NT2/D1 (cell line): Measurements from ENCODE around the gene FSTL4.

ENCODE experiments used
- DNase-seq: peaks from one replicate; pipeline ENCODE4 v3.0.0-alpha.2; 2011; ENCODE audit warnings: low read depth, low spot score
- H3K27me3 ChIP-seq: 2 replicates; pipeline ENCODE4 v1.6.0; 2011; ENCODE audit warnings: mild to moderate bottlenecking; ENCODE audit not compliant: insufficient read length, insufficient read depth
- H3K36me3 ChIP-seq: 2 replicates; pipeline ENCODE4 v1.6.1; 2011; ENCODE audit warnings: mild to moderate bottlenecking, low read length, mixed read lengths; ENCODE audit not compliant: insufficient read depth, insufficient read length
- H3K4me1 ChIP-seq: 2 replicates; pipeline ENCODE4 v1.5.1; 2011; ENCODE audit not compliant: insufficient read depth, insufficient read length
- H3K4me3 ChIP-seq: 2 replicates; pipeline ENCODE4 v1.5.1; 2011; ENCODE audit warnings: low read depth; ENCODE audit not compliant: insufficient read length
- H3K9ac ChIP-seq: 2 replicates; pipeline ENCODE4 v1.6.0; 2011; ENCODE audit warnings: low read depth; ENCODE audit not compliant: insufficient read length
- H3K9me3 ChIP-seq: 2 replicates; pipeline ENCODE4 v1.5.1; 2011; ENCODE audit warnings: mild to moderate bottlenecking, low read length; ENCODE audit not compliant: insufficient read depth
- SUZ12 ChIP-seq: IDR thresholded peaks from 2 replicates; pipeline ENCODE4 v1.6.1; 2011; ENCODE audit not compliant: insufficient read length, insufficient read depth; ENCODE audit errors: extremely low read depth
- YY1 ChIP-seq: IDR thresholded peaks from 2 replicates; pipeline ENCODE4 v1.6.1; 2011; ENCODE audit not compliant: insufficient read length, insufficient read depth
- ZNF274 ChIP-seq: IDR thresholded peaks from 2 replicates; pipeline ENCODE4 v1.6.1; 2011; ENCODE audit warnings: mild to moderate bottlenecking, low read depth, low read length

Gene FSTL4

GRCh38 chr5:133525126-133525525 is 87.2 kb downstream of the FSTL4 start:
- no peaks in the 10 kb centered on the region for H3K27me3 ChIP-seq
- no peak overlapping the region for H3K9ac ChIP-seq
- no peak overlapping the region for H3K4me3 ChIP-seq
- H3K9me3 ChIP-seq, result no peaks in the 10 kb centered on the region
- no peak for TF ChIP-seq ZNF274
- no peak for TF ChIP-seq SUZ12
- DNase-seq, result no peak
- H3K4me1 ChIP-seq, result no peaks in the 10 kb centered on the region
- no peaks in the 10 kb centered on the region for H3K36me3 ChIP-seq

- TF ChIP-seq YY1 (no peak), SUZ12 (no peak), ZNF274 (no peak)
- no peaks in the 10 kb centered on the region for H3K9me3 ChIP-seq
Observed at GRCh38 chr5:133524666-133525065, 87.7 kb downstream of the FSTL4 start.

GRCh38 chr5:133523961-133524586 is 88.3 kb downstream of the FSTL4 start:
- no peak for DNase-seq
- Histone ChIP-seq H3K36me3 (no peaks in the 10 kb centered on the region), H3K27me3 (no peaks in the 10 kb centered on the region), H3K4me1 (no peaks in the 10 kb centered on the region), H3K4me3 (no peak overlapping the region), H3K9ac (no peak overlapping the region), H3K9me3 (no peaks in the 10 kb centered on the region)
- no peak for TF ChIP-seq ZNF274
- no peak for TF ChIP-seq YY1
- TF ChIP-seq SUZ12, result no peak

More at GRCh38 chr5:133524666-133525065, 87.7 kb downstream of the FSTL4 start:
- H3K27me3 ChIP-seq, result no peaks in the 10 kb centered on the region
- H3K36me3 ChIP-seq, result no peaks in the 10 kb centered on the region
- H3K4me3 ChIP-seq, result no peak overlapping the region
- H3K4me1 ChIP-seq, result no peaks in the 10 kb centered on the region
- H3K9ac ChIP-seq, result no peak overlapping the region
- no peak for DNase-seq

- H3K4me1 ChIP-seq, result no peaks in the 10 kb centered on the region
- DNase-seq, result no peak
- H3K9ac ChIP-seq, result no peak overlapping the region
- H3K27me3 ChIP-seq, result no peaks in the 10 kb centered on the region
- no peaks in the 10 kb centered on the region for H3K36me3 ChIP-seq
- no peak overlapping the region for H3K4me3 ChIP-seq
- TF ChIP-seq SUZ12 (no peak), YY1 (no peak), ZNF274 (no peak)
- no peaks in the 10 kb centered on the region for H3K9me3 ChIP-seq
Observed at GRCh38 chr5:133523013-133523658, 89.2 kb downstream of the FSTL4 start.

GRCh38 chr5:133521801-133522200 is 90.5 kb downstream of the FSTL4 start:
- TF ChIP-seq YY1 (no peak), ZNF274 (no peak)
- H3K9me3 ChIP-seq, result no peaks in the 10 kb centered on the region
- no peaks in the 10 kb centered on the region for H3K36me3 ChIP-seq
- H3K4me3 ChIP-seq, result no peak overlapping the region
- H3K27me3 ChIP-seq, result no peaks in the 10 kb centered on the region
- no peak overlapping the region for H3K9ac ChIP-seq
- no peaks in the 10 kb centered on the region for H3K4me1 ChIP-seq
- DNase-seq, result no peak

- no peak overlapping the region for H3K4me3 ChIP-seq
- no peaks in the 10 kb centered on the region for H3K27me3 ChIP-seq
- TF ChIP-seq SUZ12 (no peak), ZNF274 (no peak)
- H3K4me1 ChIP-seq, result no peaks in the 10 kb centered on the region
- H3K9ac ChIP-seq, result no peak overlapping the region
- H3K36me3 ChIP-seq, result no peaks in the 10 kb centered on the region
- DNase-seq, result no peak
- no peaks in the 10 kb centered on the region for H3K9me3 ChIP-seq
Observed at GRCh38 chr5:133520991-133521706, 91.2 kb downstream of the FSTL4 start.

GRCh38 chr5:133520062-133520461 is 92.3 kb downstream of the FSTL4 start:
- H3K4me3 ChIP-seq, result no peak overlapping the region
- DNase-seq, result no peak
- no peaks in the 10 kb centered on the region for H3K27me3 ChIP-seq
- H3K9me3 ChIP-seq, result no peaks in the 10 kb centered on the region
- H3K4me1 ChIP-seq, result no peaks in the 10 kb centered on the region
- H3K36me3 ChIP-seq, result no peaks in the 10 kb centered on the region
- H3K9ac ChIP-seq, result no peak overlapping the region
- no peak for TF ChIP-seq SUZ12
- TF ChIP-seq YY1, result no peak
- no peak for TF ChIP-seq ZNF274
